ENCODE data around the gene COX8C. TPM values are rescaled to one million over a fixed set of nuclear protein-coding genes. Genes with fewer than 3 reads are reported as not detected.

COX8C gene, protein sequence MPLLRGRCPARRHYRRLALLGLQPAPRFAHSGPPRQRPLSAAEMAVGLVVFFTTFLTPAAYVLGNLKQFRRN
- total RNA-seq, result not detected
- long read RNA-seq, result 0 reads

DNA sequence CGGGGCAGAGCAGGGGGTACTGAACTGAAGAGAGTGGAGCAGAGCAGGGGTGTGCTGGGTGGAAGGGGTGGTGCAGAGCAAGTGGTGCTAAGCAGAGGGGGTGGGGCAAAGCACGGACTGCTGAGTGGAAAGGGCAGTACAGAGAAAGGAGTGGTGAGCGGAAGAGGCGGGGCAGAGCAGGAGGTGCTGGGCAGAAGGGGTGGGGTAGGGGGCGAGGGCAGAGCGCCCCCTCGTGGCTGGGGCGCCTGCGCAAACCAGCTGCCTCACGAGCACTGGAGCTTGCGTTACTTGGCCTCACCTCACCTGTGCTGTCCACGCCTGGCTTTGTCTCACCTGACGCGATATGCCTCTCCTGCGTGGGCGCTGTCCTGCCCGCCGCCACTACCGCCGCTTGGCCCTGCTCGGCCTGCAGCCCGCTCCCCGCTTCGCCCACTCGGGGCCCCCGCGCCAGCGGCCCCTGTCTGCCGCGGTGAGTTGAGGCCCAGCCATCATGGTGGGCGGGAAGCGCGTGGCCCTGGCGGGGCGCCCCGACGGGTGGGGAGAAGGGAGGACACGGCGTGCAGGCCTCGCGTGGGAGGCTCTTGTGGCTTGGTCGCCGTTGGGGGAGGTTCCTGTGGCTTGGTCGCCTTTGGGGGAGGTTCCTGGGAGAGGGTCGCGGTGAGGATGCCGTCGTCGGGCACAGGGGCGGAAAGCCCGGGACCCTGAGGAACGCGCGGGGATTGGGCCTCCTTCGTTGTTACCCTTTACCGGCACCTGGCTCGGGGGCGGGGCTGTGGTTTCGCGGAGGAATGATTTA, at the start of gene COX8C:
Gene COX8C (plus strand): TSS at position 257 of the 796 bp plus-strand sequence. CDS start 87 bp downstream, at position 344.
- ATAC-seq (peak; percentile 38), DNase-seq (no peak)
- TF ChIP-seq, protein P1, sequence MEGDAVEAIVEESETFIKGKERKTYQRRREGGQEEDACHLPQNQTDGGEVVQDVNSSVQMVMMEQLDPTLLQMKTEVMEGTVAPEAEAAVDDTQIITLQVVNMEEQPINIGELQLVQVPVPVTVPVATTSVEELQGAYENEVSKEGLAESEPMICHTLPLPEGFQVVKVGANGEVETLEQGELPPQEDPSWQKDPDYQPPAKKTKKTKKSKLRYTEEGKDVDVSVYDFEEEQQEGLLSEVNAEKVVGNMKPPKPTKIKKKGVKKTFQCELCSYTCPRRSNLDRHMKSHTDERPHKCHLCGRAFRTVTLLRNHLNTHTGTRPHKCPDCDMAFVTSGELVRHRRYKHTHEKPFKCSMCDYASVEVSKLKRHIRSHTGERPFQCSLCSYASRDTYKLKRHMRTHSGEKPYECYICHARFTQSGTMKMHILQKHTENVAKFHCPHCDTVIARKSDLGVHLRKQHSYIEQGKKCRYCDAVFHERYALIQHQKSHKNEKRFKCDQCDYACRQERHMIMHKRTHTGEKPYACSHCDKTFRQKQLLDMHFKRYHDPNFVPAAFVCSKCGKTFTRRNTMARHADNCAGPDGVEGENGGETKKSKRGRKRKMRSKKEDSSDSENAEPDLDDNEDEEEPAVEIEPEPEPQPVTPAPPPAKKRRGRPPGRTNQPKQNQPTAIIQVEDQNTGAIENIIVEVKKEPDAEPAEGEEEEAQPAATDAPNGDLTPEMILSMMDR (IDR thresholded peaks at IDR 0.05), result no peak
- no peak within 1 kb of the TSS for H3K27ac ChIP-seq
- no peaks in the 10 kb centered on the region for H3K27me3 ChIP-seq
- no peaks in the 10 kb centered on the region for H3K36me3 ChIP-seq
- intact Hi-C loops (cut with DNase I), result no loop called here
- no peak within 1 kb of the TSS for H3K4me3 ChIP-seq
- no peaks in the 10 kb centered on the region for H3K4me1 ChIP-seq
- H3K9me3 ChIP-seq, result no peaks in the 10 kb centered on the region

DNA sequence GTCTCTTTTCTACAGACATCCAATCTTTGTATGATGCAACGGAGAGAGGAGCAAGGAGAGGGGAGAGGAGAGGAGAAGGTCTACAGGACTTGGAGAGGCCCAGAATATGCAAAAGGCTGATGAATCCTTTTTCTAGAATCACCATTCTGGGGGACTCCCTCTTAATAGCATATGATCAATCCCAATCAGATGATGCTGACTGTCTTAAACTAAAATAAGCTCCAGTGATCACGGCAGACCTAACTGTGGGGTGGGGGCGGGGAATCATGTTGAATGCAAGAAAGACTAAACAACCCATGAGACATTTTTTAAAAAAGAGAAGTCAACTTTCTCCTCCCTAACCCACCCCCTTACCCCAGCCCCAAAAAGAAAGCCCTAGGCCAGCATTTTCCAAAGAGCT, 47.6 kb upstream of the COX8C start:
- Histone ChIP-seq H3K9me3 (no peaks in the 10 kb centered on the region), H3K4me1 (peaks cover 6% of the 10 kb centered on the region), H3K27ac (no peak overlapping the region), H3K27me3 (no peaks in the 10 kb centered on the region), H3K36me3 (peaks cover 10% of the 10 kb centered on the region), H3K4me3 (no peak overlapping the region)
- DNase-seq, result no peak
- intact Hi-C loops (cut with DNase I), result no loop called here
- TF ChIP-seq, protein P1 (IDR thresholded peaks at IDR 0.05), result no peak
- ATAC-seq, result no peak

DNA sequence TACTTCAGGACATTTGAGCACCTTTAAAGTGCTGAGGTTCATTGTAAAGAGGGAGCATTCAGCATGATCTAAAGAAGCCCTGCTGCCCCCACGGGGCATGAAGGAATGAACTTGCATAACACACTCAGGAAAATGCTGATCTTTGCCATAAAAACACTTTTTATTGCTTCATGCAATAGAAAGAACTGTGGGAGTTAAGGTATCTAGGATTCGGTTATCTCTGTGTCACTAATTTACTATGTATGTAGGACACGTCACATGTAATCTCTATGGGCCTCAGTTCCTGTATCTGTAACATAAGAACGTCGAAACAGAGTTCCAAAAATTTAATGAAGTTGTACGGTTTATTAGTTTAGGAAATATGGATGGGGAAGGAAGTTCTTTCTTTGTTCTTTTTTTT, 47.1 kb upstream of the COX8C start:
- no peak overlapping the region for H3K27ac ChIP-seq
- peaks cover 5% of the 10 kb centered on the region for H3K36me3 ChIP-seq
- DNase-seq (no peak), ATAC-seq (no peak)
- TF ChIP-seq, protein P1 (IDR thresholded peaks at IDR 0.05), result no peak
- intact Hi-C loops (cut with DNase I), result no loop called here
- peaks cover 6% of the 10 kb centered on the region for H3K4me1 ChIP-seq
- no peak overlapping the region for H3K4me3 ChIP-seq
- H3K27me3 ChIP-seq, result no peaks in the 10 kb centered on the region
- H3K9me3 ChIP-seq, result no peaks in the 10 kb centered on the region

DNA sequence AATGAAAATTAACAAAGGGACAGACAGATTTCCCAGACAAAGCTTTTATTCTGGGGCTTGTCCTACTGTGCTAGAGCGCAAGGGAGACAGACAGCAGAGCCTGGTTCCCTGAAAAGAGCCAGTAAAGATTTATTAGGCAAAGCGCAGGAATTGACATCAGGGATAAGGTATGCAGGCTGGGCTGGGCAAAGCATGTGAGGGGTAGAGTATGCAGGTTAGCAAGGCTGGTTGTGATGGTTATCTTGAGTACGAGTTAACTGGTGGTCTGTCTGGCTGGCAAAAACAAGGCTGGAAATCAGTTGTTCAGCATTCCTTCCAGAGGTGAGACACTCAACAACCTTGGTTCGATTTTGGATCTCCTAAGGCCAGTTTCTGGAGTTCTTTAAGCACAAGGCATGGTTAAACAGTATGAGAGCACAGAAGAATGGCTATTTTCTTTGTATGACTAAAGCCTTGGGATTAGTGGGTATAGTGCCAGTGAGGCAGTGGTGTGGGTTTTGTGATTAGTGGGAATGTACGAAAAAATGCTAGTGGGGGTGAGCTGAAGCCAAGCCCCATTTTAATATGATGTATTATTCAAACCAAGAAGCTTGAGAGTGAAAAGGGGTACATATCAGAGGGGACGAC, 45.0 kb upstream of the COX8C start:
- TF ChIP-seq, protein P1 (IDR thresholded peaks at IDR 0.05), result no peak
- Histone ChIP-seq H3K36me3 (no peaks in the 10 kb centered on the region), H3K27ac (no peak overlapping the region), H3K4me1 (peaks cover 6% of the 10 kb centered on the region), H3K4me3 (no peak overlapping the region), H3K27me3 (no peaks in the 10 kb centered on the region), H3K9me3 (no peaks in the 10 kb centered on the region)
- intact Hi-C loops (cut with DNase I), result no loop called here
- no peak for DNase-seq
- ATAC-seq, result peak; percentile 41

DNA sequence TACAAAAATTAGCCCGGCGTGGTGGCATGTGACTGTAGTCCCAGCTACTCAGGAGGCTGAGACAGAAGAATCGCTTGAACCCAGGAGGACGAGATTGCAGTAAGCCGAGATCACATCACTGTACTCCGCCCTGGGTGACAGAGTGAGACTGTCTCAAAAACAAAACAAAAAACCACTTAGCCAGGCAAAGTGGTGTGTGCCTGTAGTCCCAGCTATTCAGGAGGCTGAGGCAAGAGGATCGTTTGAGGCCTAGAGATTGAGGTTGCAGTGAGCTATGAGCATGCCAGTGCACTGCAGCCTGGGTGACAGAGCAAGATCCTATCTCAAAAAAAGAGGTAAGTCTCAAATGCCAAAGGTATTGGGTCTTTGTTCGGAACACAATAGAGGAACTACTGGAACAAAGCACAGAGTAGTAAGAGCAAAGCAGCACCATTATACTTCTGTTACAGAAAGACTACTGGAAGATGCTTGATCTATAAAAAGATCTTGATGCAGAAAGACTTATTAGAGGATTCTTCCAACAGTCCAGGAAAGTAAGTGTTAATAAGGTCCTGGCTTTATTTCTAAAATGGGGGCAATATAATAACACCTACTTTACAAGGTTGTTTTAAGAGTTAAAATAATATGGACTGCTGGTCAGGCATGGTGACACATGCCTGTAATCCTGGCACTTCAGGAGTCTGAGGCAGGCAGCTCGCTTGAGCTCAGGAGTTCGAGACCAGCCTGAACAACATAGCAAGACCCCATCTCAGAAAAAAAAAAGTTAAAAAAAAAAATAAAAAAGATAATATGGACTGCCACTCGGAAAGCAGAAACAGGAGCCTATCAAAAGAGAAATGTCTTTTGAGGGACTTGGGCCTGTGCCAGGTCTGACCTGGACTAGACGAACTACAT, 44.0 kb upstream of the COX8C start:
- Histone ChIP-seq H3K4me1 (peaks cover 6% of the 10 kb centered on the region), H3K4me3 (no peak overlapping the region), H3K27me3 (no peaks in the 10 kb centered on the region), H3K27ac (no peak overlapping the region), H3K36me3 (no peaks in the 10 kb centered on the region), H3K9me3 (no peaks in the 10 kb centered on the region)
- TF ChIP-seq, protein P1 (IDR thresholded peaks at IDR 0.05), result no peak
- ATAC-seq (no peak), DNase-seq (no peak)
- intact Hi-C loops (cut with DNase I), result no loop called here

Data from upper lobe of right lung (tissue), 1 donor.